ENCODE data around the gene ERICH4.

The ERICH4 gene

DNA sequence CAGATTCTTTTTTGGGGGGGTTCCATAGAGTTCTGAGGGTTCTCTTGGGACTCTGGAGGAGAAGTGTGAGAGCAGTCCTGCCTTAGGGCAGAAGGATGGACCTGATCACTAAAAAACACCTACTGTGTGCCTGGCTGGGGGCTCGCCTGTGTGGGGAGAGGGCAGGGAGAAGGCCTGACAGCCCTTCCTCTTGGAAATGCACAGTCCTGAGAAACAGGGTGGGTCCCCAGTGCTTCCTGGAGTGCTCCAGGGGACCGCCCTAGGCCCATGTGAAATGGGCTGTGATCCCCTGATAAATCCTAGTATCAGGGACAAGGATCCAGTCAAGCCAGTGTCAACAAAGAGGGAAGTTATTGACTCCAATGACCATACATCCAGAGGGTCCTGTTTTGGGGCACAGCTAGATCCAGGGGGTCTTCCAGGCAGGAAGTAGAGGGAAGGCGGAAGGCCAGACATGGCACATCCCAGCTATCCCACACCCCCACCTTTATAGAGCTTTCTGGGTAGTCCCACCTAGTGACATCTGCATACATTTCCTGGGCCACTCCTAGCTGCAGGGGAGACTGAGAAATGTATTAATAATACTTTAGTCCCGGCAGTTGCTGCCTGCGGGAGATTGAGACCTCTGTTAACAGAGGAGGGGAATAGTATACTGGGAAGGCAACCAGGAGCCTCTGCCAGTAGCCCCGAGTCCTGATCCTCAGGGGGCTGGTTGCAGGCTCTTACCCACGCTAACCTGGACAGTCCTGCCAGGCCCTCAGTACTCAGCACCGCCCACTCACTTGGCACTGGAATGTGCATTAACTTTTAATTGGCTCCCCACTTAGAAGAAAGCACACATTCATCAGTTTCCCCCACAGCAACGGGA, 31.6 kb upstream of the ERICH4 start:
- DNase-seq, result no peak
- Histone ChIP-seq H3K4me3 (ENCODE audit: low read depth, low read length) (no peak overlapping the region), H2AFZ (ENCODE audit: insufficient read depth, low read length, poor library complexity) (no peak overlapping the region), H3K9me3 (ENCODE audit: insufficient read depth, low read depth, low read length) (peaks cover 3% of the 10 kb centered on the region), H4K8ac (ENCODE audit: low read depth, low read length) (no peak overlapping the region), H3K4me2 (ENCODE audit: low read length) (no peak overlapping the region), H3K14ac (ENCODE audit: low read length) (no peak overlapping the region), H3K36me3 (ENCODE audit: control insufficient read depth in 1 of 2, insufficient read depth in 2 of 2, low read length in 2 of 2) (peaks cover 17 to 21% of the 10 kb centered on the region in 2 experiments), H3K4ac (ENCODE audit: low read depth, low read length) (no peak overlapping the region), H3K27ac (ENCODE audit: low read depth, low read length) (no peak overlapping the region), H3K9ac (ENCODE audit: low read length) (no peak overlapping the region), H3K79me1 (ENCODE audit: low read length) (no peaks in the 10 kb centered on the region), H3K4me1 (ENCODE audit: control insufficient read depth in 1 of 2, insufficient read depth in 2 of 2, low read length in 2 of 2) (peaks cover 5 to 8% of the 10 kb centered on the region in 2 experiments), H3K79me2 (ENCODE audit: control insufficient read depth, insufficient read depth, low read length, poor library complexity) (no peaks in the 10 kb centered on the region), H4K12ac (ENCODE audit: low read depth, low read length) (no peak overlapping the region), H2BK12ac (ENCODE audit: low read length) (no peak overlapping the region), H3K18ac (ENCODE audit: low read length) (no peak overlapping the region), H2BK5ac (ENCODE audit: low read depth, low read length, poor library complexity) (no peak overlapping the region), H3K23ac (ENCODE audit: low read length) (no peak overlapping the region), H2AK5ac (ENCODE audit: low read length) (no peak overlapping the region), H4K91ac (ENCODE audit: low read depth, low read length) (no peak overlapping the region), H3K27me3 (ENCODE audit: insufficient read depth, low read length) (no peaks in the 10 kb centered on the region), H2BK120ac (ENCODE audit: insufficient read depth, low read length, poor library complexity) (no peak overlapping the region)
- WGBS (ENCODE audit: extremely low coverage, insufficient coverage, insufficient read length), result no CpG with 5 or more reads among the region's 9 CpGs

DNA sequence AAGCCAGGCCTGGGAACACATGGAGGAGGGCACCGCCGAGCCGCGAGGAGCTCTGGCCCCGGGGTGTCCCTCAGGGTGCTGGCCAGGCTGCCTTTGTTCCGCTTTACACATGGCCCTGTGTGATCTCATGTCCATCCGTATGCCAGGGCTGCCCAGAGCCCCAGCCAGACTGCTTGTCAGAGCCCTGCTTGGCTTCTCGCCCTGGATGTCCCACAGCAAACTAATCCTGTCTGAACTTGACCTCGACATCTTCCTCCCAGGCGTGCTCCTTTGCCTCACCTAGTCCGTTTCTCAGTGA, 31.0 kb upstream of the ERICH4 start:
- no peak overlapping the region for H4K8ac ChIP-seq (ENCODE audit: low read depth, low read length)
- H3K27me3 ChIP-seq (ENCODE audit: insufficient read depth, low read length), result no peaks in the 10 kb centered on the region
- H3K79me1 ChIP-seq (ENCODE audit: low read length), result no peaks in the 10 kb centered on the region
- H3K4me3 ChIP-seq (ENCODE audit: low read depth, low read length), result no peak overlapping the region
- no peak overlapping the region for H3K14ac ChIP-seq (ENCODE audit: low read length)
- no peak for DNase-seq
- H3K36me3 ChIP-seq (ENCODE audit: control insufficient read depth in 1 of 2, insufficient read depth in 2 of 2, low read length in 2 of 2), result peaks cover 17 to 21% of the 10 kb centered on the region in 2 experiments
- no peak overlapping the region for H3K23ac ChIP-seq (ENCODE audit: low read length)
- WGBS (ENCODE audit: extremely low coverage, insufficient coverage, insufficient read length), result no CpG with 5 or more reads among the region's 11 CpGs
- no peak overlapping the region for H2AFZ ChIP-seq (ENCODE audit: insufficient read depth, low read length, poor library complexity)
- no peak overlapping the region for H3K4me2 ChIP-seq (ENCODE audit: low read length)
- no peaks in the 10 kb centered on the region for H3K79me2 ChIP-seq (ENCODE audit: control insufficient read depth, insufficient read depth, low read length, poor library complexity)
- peaks cover 5 to 8% of the 10 kb centered on the region in 2 experiments for H3K4me1 ChIP-seq (ENCODE audit: control insufficient read depth in 1 of 2, insufficient read depth in 2 of 2, low read length in 2 of 2)
- no peak overlapping the region for H4K91ac ChIP-seq (ENCODE audit: low read depth, low read length)
- H3K4ac ChIP-seq (ENCODE audit: low read depth, low read length), result no peak overlapping the region
- no peak overlapping the region for H4K12ac ChIP-seq (ENCODE audit: low read depth, low read length)
- H2BK12ac ChIP-seq (ENCODE audit: low read length), result no peak overlapping the region
- H3K27ac ChIP-seq (ENCODE audit: low read depth, low read length), result no peak overlapping the region
- H3K18ac ChIP-seq (ENCODE audit: low read length), result no peak overlapping the region
- no peak overlapping the region for H2AK5ac ChIP-seq (ENCODE audit: low read length)
- H2BK5ac ChIP-seq (ENCODE audit: low read depth, low read length, poor library complexity), result no peak overlapping the region
- peaks cover 3% of the 10 kb centered on the region for H3K9me3 ChIP-seq (ENCODE audit: insufficient read depth, low read depth, low read length)
- H3K9ac ChIP-seq (ENCODE audit: low read length), result no peak overlapping the region
- no peak overlapping the region for H2BK120ac ChIP-seq (ENCODE audit: insufficient read depth, low read length, poor library complexity)

DNA sequence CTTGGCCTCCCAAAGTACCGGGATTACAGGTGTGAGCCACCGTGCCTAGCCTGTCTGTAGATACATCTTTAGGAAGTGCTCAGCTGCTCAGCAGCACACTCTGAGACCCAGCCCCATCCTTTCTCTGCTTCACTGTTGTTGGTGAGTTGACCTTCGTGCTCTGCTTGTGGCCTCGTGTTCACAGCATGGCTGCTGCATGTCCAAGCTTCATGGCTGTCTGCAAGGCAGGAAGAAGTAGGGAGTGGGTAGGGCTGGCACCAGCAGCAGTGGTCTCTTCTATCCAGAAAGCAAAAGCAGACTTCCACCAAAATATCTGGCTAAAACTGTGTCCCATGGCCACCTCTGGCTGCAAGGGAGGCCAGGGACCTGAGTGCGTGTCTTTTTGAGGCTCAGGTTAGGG, 30.0 kb upstream of the ERICH4 start:
- no peak overlapping the region for H3K27ac ChIP-seq (ENCODE audit: low read depth, low read length)
- no CpG with 5 or more reads among the region's 5 CpGs for WGBS (ENCODE audit: extremely low coverage, insufficient coverage, insufficient read length)
- no peaks in the 10 kb centered on the region for H3K27me3 ChIP-seq (ENCODE audit: insufficient read depth, low read length)
- H3K4ac ChIP-seq (ENCODE audit: low read depth, low read length), result no peak overlapping the region
- H3K4me2 ChIP-seq (ENCODE audit: low read length), result no peak overlapping the region
- H4K12ac ChIP-seq (ENCODE audit: low read depth, low read length), result no peak overlapping the region
- no peaks in the 10 kb centered on the region for H3K79me1 ChIP-seq (ENCODE audit: low read length)
- no peak overlapping the region for H2AK5ac ChIP-seq (ENCODE audit: low read length)
- no peak overlapping the region for H4K8ac ChIP-seq (ENCODE audit: low read depth, low read length)
- no peak overlapping the region for H2BK5ac ChIP-seq (ENCODE audit: low read depth, low read length, poor library complexity)
- H2AFZ ChIP-seq (ENCODE audit: insufficient read depth, low read length, poor library complexity), result no peak overlapping the region
- no peak overlapping the region for H3K9ac ChIP-seq (ENCODE audit: low read length)
- H3K23ac ChIP-seq (ENCODE audit: low read length), result no peak overlapping the region
- peaks cover 5 to 8% of the 10 kb centered on the region in 2 experiments for H3K4me1 ChIP-seq (ENCODE audit: control insufficient read depth in 1 of 2, insufficient read depth in 2 of 2, low read length in 2 of 2)
- no peak overlapping the region for H3K18ac ChIP-seq (ENCODE audit: low read length)
- H4K91ac ChIP-seq (ENCODE audit: low read depth, low read length), result no peak overlapping the region
- peaks cover 3% of the 10 kb centered on the region for H3K9me3 ChIP-seq (ENCODE audit: insufficient read depth, low read depth, low read length)
- H2BK12ac ChIP-seq (ENCODE audit: low read length), result no peak overlapping the region
- no peaks in the 10 kb centered on the region for H3K79me2 ChIP-seq (ENCODE audit: control insufficient read depth, insufficient read depth, low read length, poor library complexity)
- no peak overlapping the region for H2BK120ac ChIP-seq (ENCODE audit: insufficient read depth, low read length, poor library complexity)
- H3K4me3 ChIP-seq (ENCODE audit: low read depth, low read length), result no peak overlapping the region
- DNase-seq, result no peak
- H3K14ac ChIP-seq (ENCODE audit: low read length), result no peak overlapping the region
- H3K36me3 ChIP-seq (ENCODE audit: control insufficient read depth in 1 of 2, insufficient read depth in 2 of 2, low read length in 2 of 2), result peaks cover 19 to 21% of the 10 kb centered on the region in 2 experiments

DNA sequence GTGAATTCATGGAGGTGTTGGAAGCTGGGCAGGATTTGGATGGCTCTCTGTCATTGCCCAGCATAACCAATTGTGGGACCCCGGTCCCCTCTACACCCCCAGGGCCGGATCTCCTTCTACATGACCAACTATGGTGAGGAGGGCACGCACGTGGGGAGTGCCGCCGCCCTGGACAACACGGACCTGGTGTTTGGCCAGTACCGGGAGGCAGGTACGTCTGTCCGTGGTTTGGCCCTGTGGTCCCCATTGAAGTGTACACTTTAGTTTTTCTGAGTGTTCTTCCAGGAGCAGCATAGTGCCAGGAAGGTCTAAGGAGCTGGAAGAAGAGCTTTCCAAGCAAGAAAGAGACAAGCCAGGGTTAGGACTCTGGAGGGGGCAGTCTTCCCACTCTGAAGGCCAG, 29.0 kb upstream of the ERICH4 start:
- no CpG with 5 or more reads among the region's 10 CpGs for WGBS (ENCODE audit: extremely low coverage, insufficient coverage, insufficient read length)
- H3K4me3 ChIP-seq (ENCODE audit: low read depth, low read length), result no peak overlapping the region
- H2BK120ac ChIP-seq (ENCODE audit: insufficient read depth, low read length, poor library complexity), result no peak overlapping the region
- no peak overlapping the region for H2BK12ac ChIP-seq (ENCODE audit: low read length)
- no peak overlapping the region for H3K4me2 ChIP-seq (ENCODE audit: low read length)
- no peak overlapping the region for H2AK5ac ChIP-seq (ENCODE audit: low read length)
- peaks cover 3% of the 10 kb centered on the region for H3K9me3 ChIP-seq (ENCODE audit: insufficient read depth, low read depth, low read length)
- peaks cover 3 to 6% of the 10 kb centered on the region in 2 experiments for H3K4me1 ChIP-seq (ENCODE audit: control insufficient read depth in 1 of 2, insufficient read depth in 2 of 2, low read length in 2 of 2)
- H3K18ac ChIP-seq (ENCODE audit: low read length), result no peak overlapping the region
- no peak overlapping the region for H3K27ac ChIP-seq (ENCODE audit: low read depth, low read length)
- H3K23ac ChIP-seq (ENCODE audit: low read length), result no peak overlapping the region
- no peak overlapping the region for H3K4ac ChIP-seq (ENCODE audit: low read depth, low read length)
- DNase-seq, result no peak
- H3K27me3 ChIP-seq (ENCODE audit: insufficient read depth, low read length), result no peaks in the 10 kb centered on the region
- H4K12ac ChIP-seq (ENCODE audit: low read depth, low read length), result no peak overlapping the region
- no peak overlapping the region for H2AFZ ChIP-seq (ENCODE audit: insufficient read depth, low read length, poor library complexity)
- no peak overlapping the region for H3K14ac ChIP-seq (ENCODE audit: low read length)
- peaks cover 23% of the 10 kb centered on the region in 2 experiments for H3K36me3 ChIP-seq (ENCODE audit: control insufficient read depth in 1 of 2, insufficient read depth in 2 of 2, low read length in 2 of 2)
- no peak overlapping the region for H3K9ac ChIP-seq (ENCODE audit: low read length)
- H2BK5ac ChIP-seq (ENCODE audit: low read depth, low read length, poor library complexity), result no peak overlapping the region
- no peaks in the 10 kb centered on the region for H3K79me1 ChIP-seq (ENCODE audit: low read length)
- H4K8ac ChIP-seq (ENCODE audit: low read depth, low read length), result no peak overlapping the region
- H4K91ac ChIP-seq (ENCODE audit: low read depth, low read length), result no peak overlapping the region
- H3K79me2 ChIP-seq (ENCODE audit: control insufficient read depth, insufficient read depth, low read length, poor library complexity), result no peaks in the 10 kb centered on the region

All from trophoblast cell (in vitro differentiated cells and primary cell).